Subcutaneous abdominal adipose tissue (tissue), 5 donors: ENCODE measurements around the gene SLC13A5.
A peak's percentile ranks its signal among the peaks of the same experiment; 100 is the strongest.
"Not testable (repeated sequence)": the region's sequence is repeated elsewhere in the genome, so short reads cannot be mapped to it uniquely, and the experiment has no call there.

ENCODE experiments used
- H3K27ac ChIP-seq: one replicate; pipeline ENCODE4 v1.7.0; 2013; ENCODE audit warnings: low read depth, mild to moderate bottlenecking, inconsistent platforms, low read length, moderate library complexity
- H3K27me3 ChIP-seq, 5 donors: one replicate each; pipeline ENCODE4 v1.7.0; 2013; ENCODE audit warnings: low read length in 5 of 5, inconsistent platforms in 1 of 5; ENCODE audit not compliant: control insufficient read depth in 5 of 5, insufficient read depth in 4 of 5
- H3K36me3 ChIP-seq, 5 donors: one replicate each; pipeline ENCODE4 v1.7.0; 2013; ENCODE audit warnings: low read length in 5 of 5; ENCODE audit not compliant: control insufficient read depth in 5 of 5, insufficient read depth in 5 of 5
- H3K4me1 ChIP-seq, 5 donors: one replicate each; pipeline ENCODE4 v1.7.0; 2013; ENCODE audit warnings: low read length in 5 of 5, mild to moderate bottlenecking in 3 of 5, moderate library complexity in 1 of 5; ENCODE audit not compliant: control insufficient read depth in 5 of 5, insufficient read depth in 5 of 5
- H3K4me3 ChIP-seq, 5 donors: one replicate each; pipeline ENCODE4 v1.7.0; 2013; ENCODE audit warnings: low read length in 5 of 5, low read depth in 1 of 5
- H3K9ac ChIP-seq, 5 donors: one replicate each; pipeline ENCODE4 v1.7.0; 2013; ENCODE audit warnings: low read length in 5 of 5, mild to moderate bottlenecking in 4 of 5, moderate library complexity in 3 of 5
- H3K9me3 ChIP-seq, 5 donors: one replicate each; pipeline ENCODE4 v1.7.0; 2013; ENCODE audit warnings: low read length in 5 of 5; ENCODE audit not compliant: control insufficient read depth in 5 of 5
- donor health status: healthy.
- donor health status: healthy.
- donor health status: healthy.
- donor health status: healthy.
- donor health status: healthy.

Gene SLC13A5

DNA sequence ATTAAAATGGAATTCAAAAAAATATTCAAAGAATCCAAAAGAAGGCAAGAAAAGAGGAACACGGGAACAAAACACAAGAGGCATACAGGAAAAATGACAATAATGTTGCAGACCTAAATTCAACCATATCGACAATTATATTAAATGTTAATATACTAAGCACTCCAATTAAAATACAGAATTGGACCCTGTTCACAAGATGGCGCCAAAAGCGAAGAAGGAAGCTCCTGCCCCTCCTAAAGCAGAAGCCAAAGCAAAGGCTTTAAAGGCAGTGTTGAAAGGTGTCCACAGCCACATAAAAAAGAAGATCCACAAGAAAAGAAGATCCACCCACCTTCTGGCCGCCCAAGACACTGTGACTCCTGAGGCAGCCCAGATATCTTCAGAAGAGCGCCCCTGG, 36.4 kb upstream of the SLC13A5 start:
- H3K27ac ChIP-seq: no peak overlapping the region

GRCh38 chr17:6748617-6749016, 35.4 kb upstream of the SLC13A5 start:
- no peaks in the 10 kb centered on the region for H3K27me3 ChIP-seq
- peaks cover 0 to 33% (median 19%) of the 10 kb centered on the region in 5 donors for H3K4me1 ChIP-seq
- no peaks in the 10 kb centered on the region for H3K9me3 ChIP-seq

More for the DNA sequence above, 36.4 kb upstream of the SLC13A5 start:
- no peaks in the 10 kb centered on the region for H3K36me3 ChIP-seq
- H3K9me3 ChIP-seq: no peaks in the 10 kb centered on the region
- no peak overlapping the region for H3K9ac ChIP-seq
- no peaks in the 10 kb centered on the region for H3K27me3 ChIP-seq
- peaks cover 0 to 37% (median 20%) of the 10 kb centered on the region in 5 donors for H3K4me1 ChIP-seq
- no peak overlapping the region for H3K4me3 ChIP-seq

DNA sequence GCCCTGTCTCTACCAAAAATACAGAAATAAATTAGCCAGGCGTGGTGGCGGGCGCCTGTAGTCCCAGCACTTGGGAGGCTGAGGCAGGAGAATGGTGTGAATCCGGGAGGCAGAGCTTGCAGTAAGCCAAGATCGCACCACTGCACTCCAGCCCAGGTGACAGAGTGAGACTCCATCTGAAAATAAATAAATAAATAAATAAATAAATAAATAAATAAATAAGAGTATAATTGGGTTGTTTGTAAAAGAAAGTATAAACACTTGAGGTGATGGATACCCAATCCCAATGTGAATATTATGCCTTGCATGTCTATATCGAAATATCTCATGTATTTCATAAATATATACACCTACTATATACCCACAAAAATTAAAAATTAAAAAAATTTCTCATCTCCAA, 33.5 kb upstream of the SLC13A5 start:
- not testable (repeated sequence) for H3K9ac ChIP-seq, H3K27me3 ChIP-seq, H3K36me3 ChIP-seq, H3K4me3 ChIP-seq, H3K27ac ChIP-seq, H3K9me3 ChIP-seq
- peaks cover 0 to 13% (median 2%) of the 10 kb centered on the region in 5 donors for H3K4me1 ChIP-seq

More at GRCh38 chr17:6748617-6749016, 35.4 kb upstream of the SLC13A5 start:
- Histone ChIP-seq H3K36me3 (no peaks in the 10 kb centered on the region), H3K9ac (no peak overlapping the region), H3K27ac (no peak overlapping the region), H3K4me3 (no peak overlapping the region)

GRCh38 chr17:6729531-6729930, 16.4 kb upstream of the SLC13A5 start:
- Histone ChIP-seq H3K4me1 (no peaks in the 10 kb centered on the region), H3K9me3 (no peaks in the 10 kb centered on the region), H3K27me3 (no peaks in the 10 kb centered on the region), H3K9ac (no peak overlapping the region), H3K27ac (no peak overlapping the region), H3K36me3 (no peaks in the 10 kb centered on the region), H3K4me3 (no peak overlapping the region)

- no peak overlapping the region for H3K27ac ChIP-seq
- H3K36me3 ChIP-seq: no peaks in the 10 kb centered on the region
- no peak overlapping the region for H3K4me3 ChIP-seq
- H3K9ac ChIP-seq: no peak overlapping the region
- H3K9me3 ChIP-seq: no peaks in the 10 kb centered on the region
- H3K4me1 ChIP-seq: no peaks in the 10 kb centered on the region
- H3K27me3 ChIP-seq: peaks cover 0 to 6% (median 3%) of the 10 kb centered on the region in 5 donors
Measured at GRCh38 chr17:6724009-6724408, 10.8 kb upstream of the SLC13A5 start.

GRCh38 chr17:6721744-6722143, 8.6 kb upstream of the SLC13A5 start:
- peaks cover 0 to under 1% (median 0%) of the 10 kb centered on the region in 5 donors for H3K9me3 ChIP-seq
- no peak overlapping the region for H3K27ac ChIP-seq
- no peak overlapping the region for H3K4me3 ChIP-seq
- no peaks in the 10 kb centered on the region for H3K4me1 ChIP-seq
- peaks cover 0 to 6% (median 3%) of the 10 kb centered on the region in 5 donors for H3K27me3 ChIP-seq
- no peak overlapping the region for H3K9ac ChIP-seq
- H3K36me3 ChIP-seq: no peaks in the 10 kb centered on the region

GRCh38 chr17:6716736-6717135, 3.6 kb upstream of the SLC13A5 start:
- Histone ChIP-seq H3K27me3 (peaks cover 18 to 27% (median 21%) of the 10 kb centered on the region in 5 donors), H3K4me1 (peaks cover 0 to 15% (median 11%) of the 10 kb centered on the region in 5 donors), H3K27ac (no peak overlapping the region), H3K9ac (no peak overlapping the region), H3K4me3 (no peak overlapping the region), H3K36me3 (no peaks in the 10 kb centered on the region), H3K9me3 (peaks cover 0 to 12% (median 4%) of the 10 kb centered on the region in 5 donors)

DNA sequence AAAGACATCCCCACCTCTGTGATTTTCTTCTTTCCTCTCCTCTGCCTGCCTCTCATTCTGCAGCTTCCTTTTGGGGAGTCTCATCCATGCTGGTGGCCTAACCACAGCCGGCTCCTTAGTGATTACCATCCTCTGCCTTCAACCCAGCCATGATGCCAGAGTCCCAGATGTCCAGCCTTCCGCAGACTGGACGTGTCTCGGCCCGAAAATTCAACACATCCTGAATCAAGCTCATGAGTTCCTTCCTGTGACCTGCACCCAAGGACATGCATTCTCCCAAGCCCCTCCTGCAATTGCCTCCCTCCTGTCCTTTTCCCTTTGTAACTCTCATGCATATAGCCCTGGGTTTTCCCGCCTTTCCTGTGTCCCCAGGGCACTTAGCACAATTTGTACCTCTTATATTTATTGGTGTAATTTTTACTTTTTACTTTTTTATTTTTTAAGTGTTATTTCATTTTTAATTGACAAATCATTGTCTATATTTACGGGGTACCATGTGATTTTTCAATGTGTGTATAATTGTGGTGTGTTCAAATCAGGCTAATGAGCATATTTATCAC, 1.2 kb upstream of the SLC13A5 start:
- no peak overlapping the region for H3K9ac ChIP-seq
- H3K27me3 ChIP-seq: peaks cover 19 to 26% (median 21%) of the 10 kb centered on the region in 5 donors
- H3K27ac ChIP-seq: no peak overlapping the region
- H3K4me3 ChIP-seq: peak overlapping the region in 3 of 5 donors; percentile 6 to 56 (median 56)
- peaks cover 0 to 16% (median 14%) of the 10 kb centered on the region in 5 donors for H3K4me1 ChIP-seq
- peaks cover 0 to 12% (median 4%) of the 10 kb centered on the region in 5 donors for H3K9me3 ChIP-seq
- H3K36me3 ChIP-seq: no peaks in the 10 kb centered on the region

DNA sequence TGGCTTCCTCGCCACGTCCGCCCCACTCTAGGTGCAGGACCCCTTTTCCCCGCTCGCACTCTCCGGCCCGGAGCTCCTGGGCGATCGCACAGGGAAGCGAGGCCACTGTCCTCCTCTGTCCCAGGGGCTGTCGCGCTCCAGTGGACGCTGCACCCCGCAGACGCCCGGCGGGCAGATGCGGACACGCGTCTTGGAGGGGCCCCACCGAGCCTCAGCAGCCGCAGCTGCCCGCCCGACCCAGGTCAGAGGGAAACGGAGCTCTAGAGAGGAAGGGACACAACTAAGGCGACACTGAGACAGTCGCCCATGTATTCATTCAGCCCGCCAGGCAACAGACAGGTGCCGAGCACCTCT, 726 bp upstream of the SLC13A5 start:
- H3K36me3 ChIP-seq: no peaks in the 10 kb centered on the region
- no peak overlapping the region for H3K27ac ChIP-seq
- peak overlapping the region in 3 of 5 donors; percentile 53 to 56 (median 56) for H3K4me3 ChIP-seq
- H3K27me3 ChIP-seq: peaks cover 19 to 24% (median 21%) of the 10 kb centered on the region in 5 donors
- peaks cover 0 to 16% (median 14%) of the 10 kb centered on the region in 5 donors for H3K4me1 ChIP-seq
- H3K9ac ChIP-seq: no peak overlapping the region
- peaks cover 0 to 12% (median 4%) of the 10 kb centered on the region in 5 donors for H3K9me3 ChIP-seq

DNA sequence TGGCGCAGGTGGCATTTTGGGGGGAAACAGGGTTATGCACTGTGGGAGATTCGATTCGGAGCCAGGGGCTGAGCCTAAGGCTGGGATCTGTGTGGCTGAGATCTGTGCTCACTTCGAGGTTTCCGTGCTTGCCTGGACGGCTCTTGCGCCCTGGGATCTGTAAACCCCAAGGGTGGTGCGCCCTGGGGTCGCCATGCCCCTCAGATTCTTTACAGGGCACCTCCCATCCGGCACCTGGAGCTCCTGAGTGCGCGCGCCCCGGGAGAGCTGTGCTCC, 377 bp downstream of the SLC13A5 start:
- Histone ChIP-seq H3K9me3 (peaks cover 0 to 12% (median 4%) of the 10 kb centered on the region in 5 donors), H3K4me3 (peak overlapping the region in 3 of 5 donors; percentile 53 to 56 (median 56)), H3K27me3 (peaks cover 19 to 28% (median 23%) of the 10 kb centered on the region in 5 donors), H3K4me1 (peaks cover 0 to 16% (median 14%) of the 10 kb centered on the region in 5 donors), H3K36me3 (no peaks in the 10 kb centered on the region), H3K9ac (peak overlapping the region in 1 of 5 donors; percentile 30), H3K27ac (no peak overlapping the region)
